ENCODE data around the gene ARHGEF37.

The ARHGEF37 gene

GRCh38 chr5:149639737-149640136 lies 58.4 kb downstream of the ARHGEF37 start:
- H3K79me2 ChIP-seq (ENCODE audit: control insufficient read depth, low read length) = no peaks in the 10 kb centered on the region
- H3K9me2 ChIP-seq (replicated peaks; ENCODE audit: control insufficient read depth, low read length) = no peaks in the 10 kb centered on the region
- no peaks in the 10 kb centered on the region for H3K36me3 ChIP-seq (ENCODE audit: control insufficient read depth, low read length)
- no peaks in the 10 kb centered on the region for H3F3A ChIP-seq (ENCODE audit: control insufficient read depth, insufficient read depth)
- no peak overlapping the region for H3K4me2 ChIP-seq (ENCODE audit: low read length)
- H4K20me1 ChIP-seq (ENCODE audit: control insufficient read depth, insufficient read depth, low read depth, low read length) = no peaks in the 10 kb centered on the region
- TF ChIP-seq EZH2phosphoT487 (IDR thresholded peaks at IDR 0.05; ENCODE audit: borderline replicate concordance, low read length) = no peak
- no peak for TF ChIP-seq CTCF (IDR thresholded peaks at IDR 0.05; ENCODE audit: low read depth, low read length, poor library complexity, severe bottlenecking)
- H3K27ac ChIP-seq (ENCODE audit: low read depth, low read length) = no peak overlapping the region
- no peaks in the 10 kb centered on the region for H3K9me3 ChIP-seq (ENCODE audit: control insufficient read depth, insufficient read depth, low read length)
- H3K4me1 ChIP-seq (ENCODE audit: control insufficient read depth, low read length) = no peaks in the 10 kb centered on the region
- H3K27me3 ChIP-seq (ENCODE audit: control insufficient read depth, low read length) = no peaks in the 10 kb centered on the region
- no peak overlapping the region for H3K4me3 ChIP-seq (ENCODE audit: low read length)

- no peaks in the 10 kb centered on the region for H3K79me2 ChIP-seq (ENCODE audit: control insufficient read depth, low read length)
- no peaks in the 10 kb centered on the region for H3K9me3 ChIP-seq (ENCODE audit: control insufficient read depth, insufficient read depth, low read length)
- H3K4me3 ChIP-seq (ENCODE audit: low read length) = no peak overlapping the region
- no peak overlapping the region for H3K4me2 ChIP-seq (ENCODE audit: low read length)
- no peaks in the 10 kb centered on the region for H3K36me3 ChIP-seq (ENCODE audit: control insufficient read depth, low read length)
- no peaks in the 10 kb centered on the region for H3K9me2 ChIP-seq (replicated peaks; ENCODE audit: control insufficient read depth, low read length)
- TF ChIP-seq CTCF (IDR thresholded peaks at IDR 0.05; ENCODE audit: low read depth, low read length, poor library complexity, severe bottlenecking) (no peak), EZH2phosphoT487 (IDR thresholded peaks at IDR 0.05; ENCODE audit: borderline replicate concordance, low read length) (no peak)
- H4K20me1 ChIP-seq (ENCODE audit: control insufficient read depth, insufficient read depth, low read depth, low read length) = no peaks in the 10 kb centered on the region
- peaks cover 2% of the 10 kb centered on the region for H3K4me1 ChIP-seq (ENCODE audit: control insufficient read depth, low read length)
- no peak overlapping the region for H3K27ac ChIP-seq (ENCODE audit: low read depth, low read length)
- no peaks in the 10 kb centered on the region for H3K27me3 ChIP-seq (ENCODE audit: control insufficient read depth, low read length)
- no peaks in the 10 kb centered on the region for H3F3A ChIP-seq (ENCODE audit: control insufficient read depth, insufficient read depth)
Observed at GRCh38 chr5:149640350-149640999, 59.2 kb downstream of the ARHGEF37 start.

GRCh38 chr5:149641000-149641576 lies 59.8 kb downstream of the ARHGEF37 start:
- Histone ChIP-seq H3F3A (ENCODE audit: control insufficient read depth, insufficient read depth) (no peaks in the 10 kb centered on the region), H3K36me3 (ENCODE audit: control insufficient read depth, low read length) (no peaks in the 10 kb centered on the region), H3K4me1 (ENCODE audit: control insufficient read depth, low read length) (peaks cover 8% of the 10 kb centered on the region), H4K20me1 (ENCODE audit: control insufficient read depth, insufficient read depth, low read depth, low read length) (no peaks in the 10 kb centered on the region), H3K27ac (ENCODE audit: low read depth, low read length) (no peak overlapping the region), H3K4me2 (ENCODE audit: low read length) (no peak overlapping the region), H3K4me3 (ENCODE audit: low read length) (no peak overlapping the region), H3K79me2 (ENCODE audit: control insufficient read depth, low read length) (no peaks in the 10 kb centered on the region), H3K27me3 (ENCODE audit: control insufficient read depth, low read length) (no peaks in the 10 kb centered on the region), H3K9me3 (ENCODE audit: control insufficient read depth, insufficient read depth, low read length) (no peaks in the 10 kb centered on the region), H3K9me2 (replicated peaks; ENCODE audit: control insufficient read depth, low read length) (no peaks in the 10 kb centered on the region)
- no peak for TF ChIP-seq CTCF (IDR thresholded peaks at IDR 0.05; ENCODE audit: low read depth, low read length, poor library complexity, severe bottlenecking)
